ENCODE results near the gene RPS6KC1. TPM values are rescaled to one million over a fixed set of nuclear protein-coding genes. Genes with fewer than 3 reads are reported as not detected.
A peak's percentile ranks its signal among the peaks of the same experiment; 100 is the strongest.
"Not testable (repeated sequence)": the region's sequence is repeated elsewhere in the genome, so short reads cannot be mapped to it uniquely, and the experiment has no call there.

RPS6KC1 gene
- total RNA-seq, 4 donors from 2014 or later = 22.9 to 30.1 (median 26.7) TPM

GRCh38 chr1:213154056-213154685 is 103.1 kb downstream of the RPS6KC1 start:
- H3K4me3 ChIP-seq = no peak overlapping the region
- 81 to 90% methylated on average over 3 of the region's 3 CpGs for WGBS, 2 donors
- no peak for TF ChIP-seq CTCF (IDR thresholded peaks at IDR 0.05)
- no peak for TF ChIP-seq POLR2A (IDR thresholded peaks at IDR 0.05)
- TF ChIP-seq EP300 (IDR thresholded peaks at IDR 0.05) = no peak
- H3K27ac ChIP-seq = no peak overlapping the region
- no peak for DNase-seq (ENCODE audit: low spot score in 2 of 2)
- peaks cover 0 to 6% (median 0%) of the 10 kb centered on the region in 3 donors for H3K36me3 ChIP-seq
- H3K4me1 ChIP-seq = peaks cover 0 to 11% (median 0%) of the 10 kb centered on the region in 4 donors
- H3K9me3 ChIP-seq = no peaks in the 10 kb centered on the region
- H3K27me3 ChIP-seq = no peaks in the 10 kb centered on the region

- Histone ChIP-seq H3K4me3 (no peak overlapping the region), H3K36me3 (peaks cover 0 to 14% (median 0%) of the 10 kb centered on the region in 3 donors), H3K9me3 (no peaks in the 10 kb centered on the region), H3K27me3 (no peaks in the 10 kb centered on the region), H3K27ac (no peak overlapping the region), H3K4me1 (peaks cover 0 to 15% (median 2%) of the 10 kb centered on the region in 4 donors)
- no peak for DNase-seq (ENCODE audit: low spot score in 2 of 2)
- no peak for TF ChIP-seq EP300 (IDR thresholded peaks at IDR 0.05)
- no peak for TF ChIP-seq CTCF (IDR thresholded peaks at IDR 0.05)
- TF ChIP-seq POLR2A (IDR thresholded peaks at IDR 0.05) = no peak
- WGBS, 2 donors = 73 to 78% methylated on average over 5 of the region's 5 CpGs
Measured at GRCh38 chr1:213159376-213159775, 108.3 kb downstream of the RPS6KC1 start.

GRCh38 chr1:213160442-213160841 is 109.4 kb downstream of the RPS6KC1 start:
- not testable (repeated sequence) for H3K4me3 ChIP-seq; H3K27ac ChIP-seq; DNase-seq (ENCODE audit: low spot score in 2 of 2); H3K27me3 ChIP-seq; H3K9me3 ChIP-seq
- peaks cover 0 to 15% (median 2%) of the 10 kb centered on the region in 4 donors for H3K4me1 ChIP-seq
- 97% methylated on average over 2 of the region's 2 CpGs for WGBS, 2 donors
- peaks cover 0 to 14% (median 0%) of the 10 kb centered on the region in 3 donors for H3K36me3 ChIP-seq

- H3K4me3 ChIP-seq = no peak overlapping the region
- DNase-seq (ENCODE audit: low spot score in 2 of 2) = peak in 1 of 2 donors; percentile 31
- TF ChIP-seq POLR2A (IDR thresholded peaks at IDR 0.05) = no peak
- no peak for TF ChIP-seq EP300 (IDR thresholded peaks at IDR 0.05)
- TF ChIP-seq CTCF (IDR thresholded peaks at IDR 0.05) = no peak
- H3K4me1 ChIP-seq = peaks cover 0 to 15% (median 2%) of the 10 kb centered on the region in 4 donors
- H3K9me3 ChIP-seq = no peaks in the 10 kb centered on the region
- 86 to 87% methylated on average over 2 of the region's 2 CpGs for WGBS, 2 donors
- no peaks in the 10 kb centered on the region for H3K27me3 ChIP-seq
- peaks cover 0 to 10% (median 0%) of the 10 kb centered on the region in 3 donors for H3K36me3 ChIP-seq
- H3K27ac ChIP-seq = no peak overlapping the region
Measured at GRCh38 chr1:213162338-213162737, 111.3 kb downstream of the RPS6KC1 start.

GRCh38 chr1:213162862-213163261 is 111.8 kb downstream of the RPS6KC1 start:
- peaks cover 0 to 8% (median 0%) of the 10 kb centered on the region in 3 donors for H3K36me3 ChIP-seq
- H3K4me1 ChIP-seq = peaks cover 0 to 15% (median 2%) of the 10 kb centered on the region in 4 donors
- peak overlapping the region in 1 of 4 donors; percentile 37 for H3K27ac ChIP-seq
- no peaks in the 10 kb centered on the region for H3K9me3 ChIP-seq
- H3K4me3 ChIP-seq = no peak overlapping the region
- DNase-seq (ENCODE audit: low spot score in 2 of 2) = no peak
- no peak for TF ChIP-seq POLR2A (IDR thresholded peaks at IDR 0.05)
- no peak for TF ChIP-seq CTCF (IDR thresholded peaks at IDR 0.05)
- no peak for TF ChIP-seq EP300 (IDR thresholded peaks at IDR 0.05)
- 47 to 56% methylated on average over 1 of the region's 1 CpG for WGBS, 2 donors
- no peaks in the 10 kb centered on the region for H3K27me3 ChIP-seq

Data from tibial nerve (tissue), 4 donors.